NB4 (cell line): ENCODE data around the gene BAK1.

Experiments used
- MYC ChIP-seq: IDR thresholded peaks from 2 replicates; pipeline ENCODE4 v1.6.1; 2011; ENCODE audit warnings: low read depth, low read length
- POLR2A ChIP-seq: IDR thresholded peaks from 2 replicates; pipeline ENCODE4 v1.6.1; 2011; ENCODE audit warnings: mild to moderate bottlenecking; ENCODE audit not compliant: insufficient read length; ENCODE audit errors: extremely low read depth
- TF ChIP-seq, protein P1 (sequence below): IDR thresholded peaks from one replicate; pipeline ENCODE4 v1.5.1; 2012; ENCODE audit warnings: low read depth, low read length

DNA sequence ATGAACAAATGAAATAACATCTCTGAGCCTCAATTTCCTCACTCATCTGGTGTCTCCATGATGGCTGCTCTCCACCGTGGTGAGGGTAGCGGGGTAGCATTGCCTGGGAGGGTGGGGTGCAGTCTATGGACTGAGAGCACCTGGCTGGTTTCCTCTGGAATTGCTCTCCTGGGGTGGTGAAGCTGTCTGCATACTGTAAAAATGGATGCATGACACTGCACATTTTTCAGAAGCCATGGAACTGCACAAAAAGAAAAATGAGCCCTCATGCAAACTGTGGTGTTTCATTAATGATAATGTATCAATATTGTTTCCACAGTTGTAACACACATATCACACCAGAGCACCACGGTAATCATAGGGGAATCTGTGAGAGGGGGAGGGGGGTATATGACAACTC is 28.9 kb upstream of the BAK1 start:
- TF ChIP-seq, protein P1, sequence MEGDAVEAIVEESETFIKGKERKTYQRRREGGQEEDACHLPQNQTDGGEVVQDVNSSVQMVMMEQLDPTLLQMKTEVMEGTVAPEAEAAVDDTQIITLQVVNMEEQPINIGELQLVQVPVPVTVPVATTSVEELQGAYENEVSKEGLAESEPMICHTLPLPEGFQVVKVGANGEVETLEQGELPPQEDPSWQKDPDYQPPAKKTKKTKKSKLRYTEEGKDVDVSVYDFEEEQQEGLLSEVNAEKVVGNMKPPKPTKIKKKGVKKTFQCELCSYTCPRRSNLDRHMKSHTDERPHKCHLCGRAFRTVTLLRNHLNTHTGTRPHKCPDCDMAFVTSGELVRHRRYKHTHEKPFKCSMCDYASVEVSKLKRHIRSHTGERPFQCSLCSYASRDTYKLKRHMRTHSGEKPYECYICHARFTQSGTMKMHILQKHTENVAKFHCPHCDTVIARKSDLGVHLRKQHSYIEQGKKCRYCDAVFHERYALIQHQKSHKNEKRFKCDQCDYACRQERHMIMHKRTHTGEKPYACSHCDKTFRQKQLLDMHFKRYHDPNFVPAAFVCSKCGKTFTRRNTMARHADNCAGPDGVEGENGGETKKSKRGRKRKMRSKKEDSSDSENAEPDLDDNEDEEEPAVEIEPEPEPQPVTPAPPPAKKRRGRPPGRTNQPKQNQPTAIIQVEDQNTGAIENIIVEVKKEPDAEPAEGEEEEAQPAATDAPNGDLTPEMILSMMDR = no peak
- TF ChIP-seq POLR2A = no peak
- no peak for TF ChIP-seq MYC
